ENCODE measurements around the gene ANKRD44.

- TF ChIP-seq CTCF (IDR thresholded peaks at IDR 0.05) (no peak), POLR2A (IDR thresholded peaks at IDR 0.05) (no peak)
These were observed 80.8 kb downstream of the ANKRD44 start for GRCh38 chr2:197229509-197230443.
